ENCODE results near the gene ATAD3C.

ATAD3C gene

GRCh38 chr1:1420654-1421141, 28.8 kb upstream of the ATAD3C start:
- no peak overlapping the region for H3K27ac ChIP-seq (ENCODE audit: extremely low read depth, low read depth, low read length)
- ChIA-PET CTCF (no interaction called here), POLR2A (no interaction called here)
- no peaks in the 10 kb centered on the region for H3K36me3 ChIP-seq (ENCODE audit: control insufficient read depth in 2 of 2, insufficient read depth in 1 of 2, low read length in 2 of 2)
- TF ChIP-seq ZNF202 (tag by site-specific recombination; IDR thresholded peaks at IDR 0.05; ENCODE audit: borderline replicate concordance): no peak
- TF ChIP-seq ZNF274 (IDR thresholded peaks at IDR 0.05; ENCODE audit: low read length): no peak
- TF ChIP-seq ZNF274 (tag by site-specific recombination; IDR thresholded peaks at IDR 0.05; ENCODE audit: borderline replicate concordance): no peak
- TF ChIP-seq KLF8 (tag by site-specific recombination; IDR thresholded peaks at IDR 0.05): 0 out of 2 replicates have a peak, but pooled peaks have one; percentile 30
- H3K9me3 ChIP-seq (ENCODE audit: control insufficient read depth, insufficient read depth, low read depth, low read length): no peaks in the 10 kb centered on the region
- H3K4me1 ChIP-seq (ENCODE audit: control insufficient read depth, insufficient read depth, low read length): no peaks in the 10 kb centered on the region
- no peak overlapping the region for H3K4me3 ChIP-seq (ENCODE audit: low read depth, low read length)

DNA sequence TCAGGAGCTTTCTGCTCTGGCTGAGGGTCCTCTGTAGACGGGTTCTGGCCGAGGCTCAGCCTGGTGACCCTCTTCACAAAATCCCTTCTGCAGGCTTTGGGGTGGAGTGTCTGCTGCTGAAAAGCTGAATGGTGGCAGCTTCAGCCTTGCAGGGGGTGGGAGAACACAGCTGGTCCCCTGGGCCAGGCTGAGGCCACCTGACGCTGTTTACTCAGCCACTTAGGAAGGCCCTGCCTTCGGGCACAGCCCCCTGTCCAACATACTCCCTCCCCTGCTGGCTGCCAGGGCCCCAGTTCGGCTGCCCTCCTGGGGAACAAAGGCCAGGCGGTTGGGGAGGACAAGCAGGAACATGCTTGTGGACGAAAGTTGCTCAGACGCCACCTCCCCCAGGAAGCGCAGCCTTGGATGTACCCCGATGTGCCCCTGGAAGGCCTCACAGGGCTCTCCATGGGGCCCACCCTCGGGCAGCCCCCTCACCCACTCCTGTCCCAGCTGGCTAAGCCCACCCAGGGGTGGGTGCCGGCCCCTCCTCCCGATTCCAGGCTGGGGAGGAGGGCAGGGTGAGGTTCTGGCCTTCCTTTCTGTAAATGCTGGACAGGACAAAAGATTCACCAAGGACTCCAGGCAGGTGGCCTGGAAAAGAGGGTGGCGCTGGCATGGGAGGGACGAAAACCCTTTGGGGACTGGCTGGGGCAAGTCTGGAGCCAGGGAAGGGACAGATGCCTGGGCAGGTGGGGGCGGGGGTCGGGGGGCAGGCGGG, 28.2 kb upstream of the ATAD3C start, which contains the start of gene ANKRD65:
Gene ANKRD65, minus strand, starts transcription at position 130 of the 760 bp plus-strand sequence. CDS start 271 bp downstream, outside the sequence.
- Histone ChIP-seq H3K27ac (ENCODE audit: extremely low read depth, low read depth, low read length) (no peak within 1 kb of the TSS), H3K9me3 (ENCODE audit: control insufficient read depth, insufficient read depth, low read depth, low read length) (no peaks in the 10 kb centered on the region), H3K36me3 (ENCODE audit: control insufficient read depth in 2 of 2, insufficient read depth in 1 of 2, low read length in 2 of 2) (no peaks in the 10 kb centered on the region), H3K4me3 (ENCODE audit: low read depth, low read length) (no peak within 1 kb of the TSS), H3K4me1 (ENCODE audit: control insufficient read depth, insufficient read depth, low read length) (no peaks in the 10 kb centered on the region)
- ChIA-PET CTCF (no interaction called here), POLR2A (interaction anchor here (0.6 kb wide), 1 partner anchor 22 kb away, joined by 4 read pairs; no protein-coding TSS in a partner anchor)
- TF ChIP-seq ZNF169 (tag by site-specific recombination; IDR thresholded peaks at IDR 0.05) (no peak), ZFP69B (tag by site-specific recombination; IDR thresholded peaks at IDR 0.05) (no peak), ZNF768 (tag by site-specific recombination; IDR thresholded peaks at IDR 0.05) (no peak), ZBTB20 (tag by site-specific recombination; IDR thresholded peaks at IDR 0.05) (no peak), ZNF76 (tag by site-specific recombination; IDR thresholded peaks at IDR 0.05; ENCODE audit: borderline replicate concordance, low read depth) (no peak), BCL6B (tag by site-specific recombination; IDR thresholded peaks at IDR 0.05) (no peak), ZNF610 (tag by site-specific recombination; IDR thresholded peaks at IDR 0.05; ENCODE audit: borderline replicate concordance) (no peak), ZNF677 (tag by site-specific recombination; IDR thresholded peaks at IDR 0.05) (no peak), SP2 (tag by site-specific recombination; IDR thresholded peaks at IDR 0.05) (peak; percentile 39), ZNF423 (tag by site-specific recombination; IDR thresholded peaks at IDR 0.05) (peak; percentile 19; the same call in 1 of the 2 replicates), KLF16 (tag by site-specific recombination; IDR thresholded peaks at IDR 0.05) (no peak), ZNF544 (tag by site-specific recombination; IDR thresholded peaks at IDR 0.05) (no peak), KLF10 (tag by site-specific recombination; IDR thresholded peaks at IDR 0.05) (no peak), SP7 (tag by site-specific recombination; IDR thresholded peaks at IDR 0.05) (peak; percentile 23; the same call in 1 of the 2 replicates), ZBTB8A (tag by site-specific recombination; IDR thresholded peaks at IDR 0.05) (peak; percentile 53; the same call in 1 of the 2 replicates), ZIC2 (tag by site-specific recombination; IDR thresholded peaks at IDR 0.05) (peak; percentile 98), SCRT2 (tag by site-specific recombination; IDR thresholded peaks at IDR 0.05) (peak; percentile 58), YY1 (tag by site-specific recombination; IDR thresholded peaks at IDR 0.05) (no peak), TCF7L2 (IDR thresholded peaks at IDR 0.05; ENCODE audit: borderline replicate concordance, low read depth, low read length) (no peak), RBAK (tag by site-specific recombination; IDR thresholded peaks at IDR 0.05) (no peak), ZNF341 (tag by site-specific recombination; IDR thresholded peaks at IDR 0.05; ENCODE audit: low read depth) (peak; percentile 77), GLIS1 (tag by site-specific recombination; IDR thresholded peaks at IDR 0.05) (peak; percentile 99)
- TF ChIP-seq, protein P1, sequence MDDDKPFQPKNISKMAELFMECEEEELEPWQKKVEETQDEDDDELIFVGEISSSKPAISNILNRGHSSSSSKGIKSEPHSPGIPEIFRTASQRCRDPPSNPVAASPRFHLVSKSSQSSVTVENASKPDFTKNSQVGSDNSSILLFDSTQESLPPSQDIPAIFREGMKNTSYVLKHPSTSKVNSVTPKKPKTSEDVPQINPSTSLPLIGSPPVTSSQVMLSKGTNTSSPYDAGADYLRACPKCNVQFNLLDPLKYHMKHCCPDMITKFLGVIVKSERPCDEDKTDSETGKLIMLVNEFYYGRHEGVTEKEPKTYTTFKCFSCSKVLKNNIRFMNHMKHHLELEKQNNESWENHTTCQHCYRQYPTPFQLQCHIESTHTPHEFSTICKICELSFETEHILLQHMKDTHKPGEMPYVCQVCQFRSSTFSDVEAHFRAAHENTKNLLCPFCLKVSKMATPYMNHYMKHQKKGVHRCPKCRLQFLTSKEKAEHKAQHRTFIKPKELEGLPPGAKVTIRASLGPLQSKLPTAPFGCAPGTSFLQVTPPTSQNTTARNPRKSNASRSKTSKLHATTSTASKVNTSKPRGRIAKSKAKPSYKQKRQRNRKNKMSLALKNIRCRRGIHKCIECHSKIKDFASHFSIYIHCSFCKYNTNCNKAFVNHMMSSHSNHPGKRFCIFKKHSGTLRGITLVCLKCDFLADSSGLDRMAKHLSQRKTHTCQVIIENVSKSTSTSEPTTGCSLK (tag by site-specific recombination; IDR thresholded peaks at IDR 0.05): no peak
- TF ChIP-seq, protein P2, sequence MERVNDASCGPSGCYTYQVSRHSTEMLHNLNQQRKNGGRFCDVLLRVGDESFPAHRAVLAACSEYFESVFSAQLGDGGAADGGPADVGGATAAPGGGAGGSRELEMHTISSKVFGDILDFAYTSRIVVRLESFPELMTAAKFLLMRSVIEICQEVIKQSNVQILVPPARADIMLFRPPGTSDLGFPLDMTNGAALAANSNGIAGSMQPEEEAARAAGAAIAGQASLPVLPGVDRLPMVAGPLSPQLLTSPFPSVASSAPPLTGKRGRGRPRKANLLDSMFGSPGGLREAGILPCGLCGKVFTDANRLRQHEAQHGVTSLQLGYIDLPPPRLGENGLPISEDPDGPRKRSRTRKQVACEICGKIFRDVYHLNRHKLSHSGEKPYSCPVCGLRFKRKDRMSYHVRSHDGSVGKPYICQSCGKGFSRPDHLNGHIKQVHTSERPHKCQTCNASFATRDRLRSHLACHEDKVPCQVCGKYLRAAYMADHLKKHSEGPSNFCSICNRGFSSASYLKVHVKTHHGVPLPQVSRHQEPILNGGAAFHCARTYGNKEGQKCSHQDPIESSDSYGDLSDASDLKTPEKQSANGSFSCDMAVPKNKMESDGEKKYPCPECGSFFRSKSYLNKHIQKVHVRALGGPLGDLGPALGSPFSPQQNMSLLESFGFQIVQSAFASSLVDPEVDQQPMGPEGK (tag by site-specific recombination; IDR thresholded peaks at IDR 0.05): no peak
- TF ChIP-seq, protein P3, sequence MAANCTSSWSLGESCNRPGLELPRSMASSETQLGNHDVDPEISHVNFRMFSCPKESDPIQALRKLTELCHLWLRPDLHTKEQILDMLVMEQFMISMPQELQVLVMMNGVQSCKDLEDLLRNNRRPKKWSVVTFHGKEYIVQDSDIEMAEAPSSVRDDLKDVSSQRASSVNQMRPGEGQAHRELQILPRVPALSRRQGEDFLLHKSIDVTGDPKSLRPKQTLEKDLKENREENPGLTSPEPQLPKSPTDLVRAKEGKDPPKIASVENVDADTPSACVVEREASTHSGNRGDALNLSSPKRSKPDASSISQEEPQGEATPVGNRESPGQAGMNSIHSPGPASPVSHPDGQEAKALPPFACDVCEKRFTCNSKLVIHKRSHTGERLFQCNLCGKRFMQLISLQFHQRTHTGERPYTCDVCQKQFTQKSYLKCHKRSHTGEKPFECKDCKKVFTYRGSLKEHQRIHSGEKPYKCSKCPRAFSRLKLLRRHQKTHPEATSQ (tag by site-specific recombination; IDR thresholded peaks at IDR 0.05): no peak

All from HEK293 (cell line).